ENCODE measurements around the gene TRIO.

The TRIO gene

DNA sequence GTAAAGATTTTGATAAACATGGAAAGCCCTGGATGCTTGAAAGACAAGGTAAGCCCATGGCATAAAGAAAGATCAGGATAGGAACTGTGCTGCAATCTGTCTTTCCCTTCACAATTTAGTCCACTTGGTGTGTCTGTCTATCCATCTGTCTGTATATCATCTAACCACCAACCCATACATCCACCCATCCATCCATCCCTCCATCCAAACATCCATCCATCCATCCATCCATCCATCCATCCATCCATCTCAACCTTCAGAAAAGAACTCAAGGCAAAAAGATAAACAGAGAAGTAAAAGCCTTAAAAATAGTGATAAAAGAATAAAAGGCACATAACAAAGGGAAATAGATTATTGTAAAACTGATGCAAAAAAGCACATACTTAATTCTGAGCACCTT, 15.1 kb upstream of the TRIO start:
- no peak for TF ChIP-seq JUND (IDR thresholded peaks at IDR 0.05; ENCODE audit: low read depth)
- DNase-seq (ENCODE audit: low read depth in 1 of 2, low spot score in 1 of 2): no peak
- in situ Hi-C loops (cut with HindIII; ENCODE audit: low pct_unique_long_range_greater_than_20kb, low sequenced_read_pairs): no loop called here

DNA sequence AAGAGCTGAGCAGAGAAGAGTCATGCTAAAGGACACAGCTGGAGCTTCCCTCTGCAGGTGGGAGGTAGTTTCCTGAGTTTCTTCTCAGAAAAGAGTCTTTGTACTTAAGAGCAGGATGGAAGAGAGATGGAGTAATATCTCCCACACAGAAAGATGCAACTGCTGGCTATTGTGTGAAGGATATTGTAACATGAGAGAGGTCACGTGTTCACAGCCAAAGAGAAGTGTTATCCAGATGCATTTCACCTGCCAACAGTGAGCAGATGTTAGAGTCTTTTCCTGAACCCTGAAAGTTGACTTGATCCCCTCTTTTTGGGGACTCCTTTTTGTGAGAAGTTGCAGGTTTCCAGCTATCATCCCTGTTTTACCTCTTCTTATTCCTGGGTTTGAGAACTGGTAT, 14.0 kb upstream of the TRIO start:
- in situ Hi-C loops (cut with HindIII; ENCODE audit: low pct_unique_long_range_greater_than_20kb, low sequenced_read_pairs): no loop called here
- no peak for DNase-seq (ENCODE audit: low read depth in 1 of 2, low spot score in 1 of 2)
- no peak for TF ChIP-seq JUND (IDR thresholded peaks at IDR 0.05; ENCODE audit: low read depth)

DNA sequence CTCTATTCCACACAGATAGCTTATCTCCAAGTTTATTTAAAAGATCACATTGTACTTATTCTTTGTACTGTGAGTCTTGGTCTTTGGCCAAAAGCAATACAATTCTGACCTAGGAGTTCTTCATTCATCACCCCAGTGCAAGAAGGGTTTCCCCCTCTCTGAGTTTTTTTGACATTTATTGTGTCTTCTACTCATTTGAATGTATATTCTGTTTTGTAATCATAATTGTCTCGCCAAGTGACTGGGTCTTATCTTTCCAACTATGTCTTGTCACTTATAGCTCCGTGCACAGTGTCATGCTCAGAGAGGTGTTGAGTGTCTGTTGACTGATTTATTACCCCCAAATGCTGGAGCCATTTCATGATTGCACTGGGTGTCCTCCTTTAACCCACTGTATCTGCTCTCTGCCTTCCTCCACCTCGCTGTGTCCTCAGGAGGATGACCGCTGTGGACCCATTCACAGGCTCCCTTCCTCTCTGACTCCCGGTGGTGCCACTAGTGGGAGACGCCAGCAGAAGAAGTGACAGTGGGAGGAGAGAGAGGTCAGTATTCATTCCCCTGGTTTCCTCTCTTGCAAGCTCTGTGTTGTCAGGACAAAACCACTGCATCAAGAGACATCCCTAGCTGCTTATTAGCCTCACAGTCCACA, 11.2 kb upstream of the TRIO start:
- no peak for TF ChIP-seq JUND (IDR thresholded peaks at IDR 0.05; ENCODE audit: low read depth)
- no peak for DNase-seq (ENCODE audit: low read depth in 1 of 2, low spot score in 1 of 2)
- in situ Hi-C loops (cut with HindIII; ENCODE audit: low pct_unique_long_range_greater_than_20kb, low sequenced_read_pairs): no loop called here

DNA sequence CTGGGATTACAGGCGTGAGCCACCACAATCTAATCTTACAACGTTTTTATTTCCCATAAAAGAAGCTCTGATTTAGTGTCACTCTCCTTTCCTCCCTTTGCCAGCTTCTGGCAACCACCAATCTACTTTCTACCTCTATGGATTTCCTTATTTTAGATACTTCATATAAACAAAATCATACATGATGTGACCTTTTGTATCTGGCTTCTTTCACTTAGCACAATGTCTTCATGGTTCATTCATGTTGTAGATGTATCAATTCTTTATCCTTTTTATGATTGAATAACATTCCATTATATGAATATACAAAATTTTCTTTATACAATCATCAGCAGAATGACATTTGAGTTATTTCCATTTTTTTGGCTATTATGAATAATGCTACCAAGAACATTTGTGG, 9.7 kb upstream of the TRIO start:
- in situ Hi-C loops (cut with HindIII; ENCODE audit: low pct_unique_long_range_greater_than_20kb, low sequenced_read_pairs): no loop called here
- no peak for TF ChIP-seq JUND (IDR thresholded peaks at IDR 0.05; ENCODE audit: low read depth)
- DNase-seq (ENCODE audit: low read depth in 1 of 2, low spot score in 1 of 2): no peak

DNA sequence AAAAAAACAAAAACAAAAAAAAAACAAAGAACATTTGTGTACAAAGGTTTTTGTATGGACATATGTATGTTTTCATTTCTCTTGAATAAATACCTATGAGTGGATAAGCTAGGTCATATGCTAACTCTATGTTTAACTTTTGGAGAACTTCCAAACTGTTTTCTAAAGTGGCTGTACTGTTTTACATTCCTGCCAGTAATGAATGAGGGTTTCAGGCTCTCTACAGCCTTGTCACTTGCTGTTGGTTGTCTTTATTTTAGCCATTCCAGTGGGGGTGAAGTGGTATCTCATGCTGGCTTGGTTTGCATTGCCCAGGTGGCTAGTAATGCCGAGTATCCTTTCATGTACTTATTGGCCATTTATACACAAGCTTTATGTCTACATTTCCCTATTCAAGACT, 9.1 kb upstream of the TRIO start:
- DNase-seq (ENCODE audit: low read depth in 1 of 2, low spot score in 1 of 2): no peak
- in situ Hi-C loops (cut with HindIII; ENCODE audit: low pct_unique_long_range_greater_than_20kb, low sequenced_read_pairs): no loop called here
- no peak for TF ChIP-seq JUND (IDR thresholded peaks at IDR 0.05; ENCODE audit: low read depth)

DNA sequence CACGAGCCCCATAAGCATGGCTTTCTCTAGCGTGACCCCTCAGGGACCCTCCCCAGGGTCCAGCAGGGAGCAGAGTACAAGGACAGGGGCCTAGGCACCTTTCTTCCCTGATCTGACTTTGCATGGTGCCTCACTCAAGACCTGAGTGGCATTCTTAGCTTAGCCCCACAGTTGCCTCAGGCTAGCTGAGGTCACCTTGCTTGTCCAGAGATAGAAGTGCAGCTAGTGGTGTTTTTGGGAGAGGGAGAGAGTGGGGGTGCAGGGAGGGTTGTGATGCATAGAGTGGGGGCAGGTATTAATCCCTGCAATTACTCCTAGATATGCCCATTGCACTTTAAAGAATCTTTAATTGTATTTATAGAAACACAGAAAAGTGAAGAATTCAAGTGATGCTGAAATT, 8.4 kb upstream of the TRIO start:
- TF ChIP-seq JUND (IDR thresholded peaks at IDR 0.05; ENCODE audit: low read depth): no peak

DNA sequence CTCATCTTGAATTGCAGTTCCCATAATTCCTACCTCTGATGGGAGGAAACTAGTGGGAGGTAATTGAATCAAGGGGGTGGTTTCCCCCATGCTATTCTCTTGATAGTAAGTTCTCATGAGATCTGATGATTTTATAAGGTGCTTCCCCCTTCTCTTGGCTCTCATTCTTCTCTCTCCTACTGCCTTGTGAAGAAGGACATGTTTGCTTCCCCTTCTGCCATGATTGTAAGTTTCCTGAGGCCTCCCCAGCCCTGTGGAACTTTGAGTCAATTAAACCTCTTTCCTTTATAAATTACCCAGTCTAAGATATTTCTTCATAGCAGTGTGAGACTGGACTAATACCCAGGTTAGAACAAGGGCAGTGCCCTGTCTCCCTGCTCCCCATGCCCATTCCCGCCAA, 7.5 kb upstream of the TRIO start:
- no peak for DNase-seq (ENCODE audit: low read depth in 1 of 2, low spot score in 1 of 2)
- no peak for TF ChIP-seq JUND (IDR thresholded peaks at IDR 0.05; ENCODE audit: low read depth)
- in situ Hi-C loops (cut with HindIII; ENCODE audit: low pct_unique_long_range_greater_than_20kb, low sequenced_read_pairs): no loop called here

More for the DNA sequence above, 8.4 kb upstream of the TRIO start:
- in situ Hi-C loops (cut with HindIII; ENCODE audit: low pct_unique_long_range_greater_than_20kb, low sequenced_read_pairs): no loop called here
- no peak for DNase-seq (ENCODE audit: low read depth in 1 of 2, low spot score in 1 of 2)

DNA sequence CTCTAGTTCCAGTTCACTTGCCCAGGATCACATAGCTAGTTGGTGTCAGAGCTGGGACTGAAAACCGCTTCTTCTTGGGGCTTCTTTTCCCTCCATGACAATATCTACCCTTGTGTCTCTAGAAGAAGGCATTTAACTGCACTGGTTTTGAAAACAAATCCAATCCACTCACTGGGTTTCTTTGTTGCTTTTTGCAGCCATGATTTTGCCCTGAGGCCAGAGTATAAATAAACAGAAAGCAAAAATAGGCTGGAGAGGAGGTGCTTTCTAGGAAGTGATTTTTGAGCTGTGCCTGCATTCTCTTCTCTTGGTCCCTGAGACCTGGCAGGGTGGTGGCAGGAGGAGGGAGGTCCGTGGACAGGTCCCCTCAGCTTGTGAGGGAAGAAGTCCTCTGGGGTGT, 6.9 kb upstream of the TRIO start:
- no peak for TF ChIP-seq JUND (IDR thresholded peaks at IDR 0.05; ENCODE audit: low read depth)
- DNase-seq (ENCODE audit: low read depth in 1 of 2, low spot score in 1 of 2): no peak

DNA sequence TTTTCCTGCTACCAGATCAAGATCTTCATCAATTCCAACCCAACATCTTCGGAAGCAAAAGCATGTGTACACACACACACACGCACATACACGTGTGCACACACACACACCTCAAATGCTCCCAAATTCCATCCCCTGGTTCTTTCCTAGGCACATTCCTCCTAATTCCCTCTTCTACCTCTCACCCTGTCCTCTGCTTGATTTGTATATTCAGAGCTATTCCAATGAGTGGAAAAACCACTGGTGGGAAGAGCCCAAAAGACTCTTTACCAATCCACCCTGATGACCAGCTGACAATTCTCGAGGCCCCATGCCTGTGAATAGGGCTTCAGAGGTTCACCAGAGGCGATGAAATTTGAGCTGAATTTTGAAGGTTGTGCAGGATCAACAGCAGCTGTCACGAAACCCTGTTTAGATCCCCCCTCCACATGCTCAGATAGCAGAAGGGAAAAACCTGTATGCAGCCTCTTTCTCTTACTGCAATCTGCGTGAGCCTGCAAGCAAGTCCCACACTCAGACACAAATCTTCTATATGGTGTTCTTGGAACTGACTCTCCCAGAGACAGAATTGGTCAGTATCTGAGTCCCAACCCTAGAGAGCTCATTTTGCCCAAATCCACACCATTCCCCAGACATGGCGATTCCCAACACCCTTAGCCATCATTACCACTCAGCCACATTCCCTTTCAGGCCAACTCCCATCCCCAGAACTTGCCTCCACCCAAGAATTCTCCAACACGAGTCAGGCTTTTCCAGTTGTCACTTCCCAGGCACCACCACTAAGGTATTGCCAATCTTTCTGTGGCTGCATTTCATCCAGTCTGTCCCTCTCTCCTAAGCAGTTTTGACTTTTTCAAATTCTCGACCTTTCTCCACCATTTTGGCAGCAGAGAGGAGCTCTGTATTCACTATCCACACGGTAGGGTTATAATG, 4.3 kb upstream of the TRIO start:
- in situ Hi-C loops (cut with HindIII; ENCODE audit: low pct_unique_long_range_greater_than_20kb, low sequenced_read_pairs): no loop called here
- no peak for DNase-seq (ENCODE audit: low read depth in 1 of 2, low spot score in 1 of 2)
- no peak for TF ChIP-seq JUND (IDR thresholded peaks at IDR 0.05; ENCODE audit: low read depth)

More for the DNA sequence above, 6.9 kb upstream of the TRIO start:
- in situ Hi-C loops (cut with HindIII; ENCODE audit: low pct_unique_long_range_greater_than_20kb, low sequenced_read_pairs): no loop called here

DNA sequence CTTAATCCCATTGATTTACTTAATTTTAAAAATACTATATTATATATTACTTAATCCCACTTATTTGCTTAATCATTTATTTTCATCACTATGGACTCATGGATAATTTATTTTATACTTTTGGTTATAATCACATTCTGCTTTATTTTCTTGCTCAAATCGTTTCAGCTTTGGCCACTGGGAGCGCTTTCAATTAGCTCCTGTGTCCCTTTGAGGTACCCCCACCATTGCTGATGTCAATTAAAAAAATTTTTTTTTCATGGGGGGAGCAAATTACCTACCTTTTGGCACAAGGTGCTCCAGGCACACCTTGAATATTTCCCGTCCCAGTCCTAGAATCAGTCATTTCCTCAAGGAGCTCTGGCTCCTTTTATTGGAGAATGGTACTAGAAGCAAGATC, 1.4 kb upstream of the TRIO start:
- no peak for TF ChIP-seq JUND (IDR thresholded peaks at IDR 0.05; ENCODE audit: low read depth)
- in situ Hi-C loops (cut with HindIII; ENCODE audit: low pct_unique_long_range_greater_than_20kb, low sequenced_read_pairs): no loop called here
- DNase-seq (ENCODE audit: low read depth in 1 of 2, low spot score in 1 of 2): no peak

DNA sequence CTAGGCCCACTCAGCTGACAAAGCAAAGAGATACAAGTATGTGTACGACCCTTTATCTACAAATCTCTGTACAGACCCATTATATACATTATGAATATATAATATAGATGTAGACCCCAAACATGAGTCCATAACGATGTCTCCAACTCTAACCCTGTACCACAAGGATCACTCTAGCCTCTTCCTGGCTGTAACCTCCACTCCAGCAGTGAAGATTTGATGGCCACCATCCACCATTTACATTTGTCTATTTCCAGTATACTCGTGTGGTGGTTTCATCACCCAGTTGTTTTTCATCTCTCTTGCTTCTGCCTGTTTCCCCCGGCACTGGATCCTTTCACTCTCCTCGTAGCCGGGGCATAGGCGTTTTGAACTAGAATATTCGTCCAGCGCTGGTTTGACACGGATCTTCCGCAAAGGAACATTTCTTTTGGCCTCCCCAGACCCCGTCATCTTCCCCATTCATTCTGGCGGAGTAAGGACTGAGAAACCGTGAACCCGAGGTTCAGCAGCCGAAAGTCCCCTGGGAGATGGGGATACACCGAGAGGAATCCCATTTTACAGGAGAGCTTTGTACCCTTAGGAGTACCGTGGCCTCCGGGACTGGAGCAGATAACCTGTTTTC, 828 bp upstream of the TRIO start:
- peak in 1 of 2 experiments; percentile 17 for DNase-seq (ENCODE audit: low read depth in 1 of 2, low spot score in 1 of 2)
- no peak for TF ChIP-seq JUND (IDR thresholded peaks at IDR 0.05; ENCODE audit: low read depth)
- in situ Hi-C loops (cut with HindIII; ENCODE audit: low pct_unique_long_range_greater_than_20kb, low sequenced_read_pairs): no loop called here

DNA sequence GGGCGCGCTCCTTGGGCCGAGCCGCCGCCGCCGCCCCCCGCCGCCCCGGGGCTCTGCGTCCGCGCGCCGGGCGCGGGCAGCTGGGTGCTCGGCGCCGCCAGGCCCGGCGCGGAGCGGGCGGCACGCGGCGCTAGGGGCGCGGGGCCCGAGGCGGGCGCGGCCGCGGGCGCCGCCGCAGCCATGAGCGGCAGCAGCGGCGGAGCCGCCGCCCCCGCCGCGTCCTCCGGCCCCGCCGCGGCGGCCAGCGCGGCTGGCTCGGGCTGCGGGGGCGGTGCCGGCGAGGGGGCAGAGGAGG, 351 bp downstream of the TRIO start:
- peak in 1 of 2 experiments; percentile 17 for DNase-seq (ENCODE audit: low read depth in 1 of 2, low spot score in 1 of 2)
- in situ Hi-C loops (cut with HindIII; ENCODE audit: low pct_unique_long_range_greater_than_20kb, low sequenced_read_pairs): no loop called here
- no peak for TF ChIP-seq JUND (IDR thresholded peaks at IDR 0.05; ENCODE audit: low read depth)

Measured in T47D (cell line).